Astrocyte of the cerebellum (primary cell): ENCODE measurements around the gene SLC6A2.
"Not testable (repeated sequence)": the region's sequence is repeated elsewhere in the genome, so short reads cannot be mapped to it uniquely, and the experiment has no call there.

Experiments
- DNase-seq: peaks from one replicate; pipeline ENCODE4 v3.0.0-alpha.2; 2011; ENCODE audit warnings: low read depth
- H3K4me3 ChIP-seq: 2 replicates; pipeline ENCODE4 v1.5.1; 2011; ENCODE audit warnings: mild to moderate bottlenecking, low read depth, low read length, moderate library complexity
- in situ Hi-C: cut with HindIII; loops from 2 replicates; pipeline ENCODE4 v1.10.0; 2017; ENCODE audit warnings: low sequenced_read_pairs
- TF ChIP-seq, protein P1 (sequence below): IDR thresholded peaks from 2 replicates; pipeline ENCODE4 v1.5.1; 2012; ENCODE audit warnings: low read length, low read depth, moderate library complexity, mild to moderate bottlenecking; ENCODE audit errors: missing control alignments

Gene SLC6A2

DNA sequence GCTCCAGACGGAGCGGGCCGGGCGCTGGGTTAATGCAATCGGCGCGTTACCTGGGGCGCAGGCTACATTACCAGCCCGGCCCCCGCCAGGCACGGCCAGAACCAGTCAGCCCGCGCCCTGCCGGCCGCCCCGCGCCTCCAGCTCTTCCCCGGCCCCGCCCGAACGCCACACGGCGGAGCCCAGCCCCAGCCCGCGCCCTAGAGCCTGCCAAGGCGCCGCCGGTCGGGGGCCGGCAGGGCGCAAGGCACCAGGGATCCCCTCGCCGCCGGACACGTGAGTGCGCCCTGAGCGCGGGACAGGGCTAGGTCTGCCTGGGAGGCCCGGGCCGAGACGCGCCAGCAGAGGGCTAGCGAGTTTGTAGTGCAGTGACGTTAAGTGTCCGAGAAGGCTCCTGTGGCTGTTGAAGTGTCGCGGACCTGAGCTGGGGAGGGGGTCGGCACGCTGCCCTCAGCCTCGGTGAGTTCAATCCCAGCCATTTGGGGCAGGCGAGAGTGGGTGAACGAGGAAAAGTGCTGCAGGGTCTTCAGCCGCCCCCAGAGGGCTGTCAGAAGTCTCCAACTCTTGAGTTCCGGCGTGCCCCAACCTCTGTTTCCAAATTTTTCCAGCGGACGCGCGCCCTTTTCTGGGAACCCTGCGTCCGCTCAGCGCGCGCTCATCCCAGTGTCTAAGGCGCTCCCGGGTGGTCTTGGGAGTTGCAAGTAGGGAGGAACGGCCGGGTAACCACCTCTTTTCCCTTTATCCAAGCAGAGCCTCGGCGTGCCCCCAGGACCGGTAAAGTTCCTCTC is at the start of gene SLC6A2:
Gene SLC6A2, plus strand, starts transcription at position 92 of the 785 bp plus-strand sequence. CDS start 707 bp downstream, outside the sequence.
- no peak within 1 kb of the TSS for H3K4me3 ChIP-seq
- no peak for DNase-seq
- in situ Hi-C loops, result no loop called here
- TF ChIP-seq, protein P1, sequence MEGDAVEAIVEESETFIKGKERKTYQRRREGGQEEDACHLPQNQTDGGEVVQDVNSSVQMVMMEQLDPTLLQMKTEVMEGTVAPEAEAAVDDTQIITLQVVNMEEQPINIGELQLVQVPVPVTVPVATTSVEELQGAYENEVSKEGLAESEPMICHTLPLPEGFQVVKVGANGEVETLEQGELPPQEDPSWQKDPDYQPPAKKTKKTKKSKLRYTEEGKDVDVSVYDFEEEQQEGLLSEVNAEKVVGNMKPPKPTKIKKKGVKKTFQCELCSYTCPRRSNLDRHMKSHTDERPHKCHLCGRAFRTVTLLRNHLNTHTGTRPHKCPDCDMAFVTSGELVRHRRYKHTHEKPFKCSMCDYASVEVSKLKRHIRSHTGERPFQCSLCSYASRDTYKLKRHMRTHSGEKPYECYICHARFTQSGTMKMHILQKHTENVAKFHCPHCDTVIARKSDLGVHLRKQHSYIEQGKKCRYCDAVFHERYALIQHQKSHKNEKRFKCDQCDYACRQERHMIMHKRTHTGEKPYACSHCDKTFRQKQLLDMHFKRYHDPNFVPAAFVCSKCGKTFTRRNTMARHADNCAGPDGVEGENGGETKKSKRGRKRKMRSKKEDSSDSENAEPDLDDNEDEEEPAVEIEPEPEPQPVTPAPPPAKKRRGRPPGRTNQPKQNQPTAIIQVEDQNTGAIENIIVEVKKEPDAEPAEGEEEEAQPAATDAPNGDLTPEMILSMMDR, result no peak

DNA sequence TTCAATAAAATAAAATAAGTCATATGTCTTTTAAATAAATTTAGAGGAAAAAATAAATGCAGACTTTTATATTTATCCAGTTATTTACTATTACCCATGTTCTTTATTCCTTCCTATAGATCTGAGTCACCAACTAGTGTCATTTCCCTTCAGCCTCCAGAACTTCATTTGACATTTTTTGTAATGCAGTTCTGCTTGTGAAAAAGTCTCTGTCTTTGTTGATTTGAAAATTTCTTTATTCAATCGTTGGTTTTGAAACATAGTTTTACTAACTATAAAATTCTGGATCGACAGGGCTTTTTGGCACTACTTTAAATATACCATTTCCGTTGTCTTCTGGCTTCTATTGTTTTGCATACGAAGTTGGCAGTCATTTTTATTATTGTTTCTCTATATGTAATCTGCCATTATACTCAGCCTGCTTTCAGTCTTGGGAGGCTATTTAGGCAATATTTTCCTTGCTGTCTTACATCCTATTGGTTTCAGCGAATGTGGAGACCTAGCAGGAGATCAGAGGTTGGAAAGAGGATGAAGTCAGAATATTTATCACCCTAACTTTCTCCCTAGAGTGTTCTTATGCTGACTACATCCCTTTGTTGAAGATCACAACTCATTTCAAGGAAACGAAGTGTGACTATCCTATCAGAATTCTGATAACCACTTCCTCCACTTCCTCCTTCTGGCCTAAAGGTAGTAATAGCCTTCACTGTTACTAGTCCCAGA is 42.0 kb upstream of the SLC6A2 start:
- no peak overlapping the region for H3K4me3 ChIP-seq
- TF ChIP-seq, protein P1, result no peak
- in situ Hi-C loops, result no loop called here
- no peak for DNase-seq

DNA sequence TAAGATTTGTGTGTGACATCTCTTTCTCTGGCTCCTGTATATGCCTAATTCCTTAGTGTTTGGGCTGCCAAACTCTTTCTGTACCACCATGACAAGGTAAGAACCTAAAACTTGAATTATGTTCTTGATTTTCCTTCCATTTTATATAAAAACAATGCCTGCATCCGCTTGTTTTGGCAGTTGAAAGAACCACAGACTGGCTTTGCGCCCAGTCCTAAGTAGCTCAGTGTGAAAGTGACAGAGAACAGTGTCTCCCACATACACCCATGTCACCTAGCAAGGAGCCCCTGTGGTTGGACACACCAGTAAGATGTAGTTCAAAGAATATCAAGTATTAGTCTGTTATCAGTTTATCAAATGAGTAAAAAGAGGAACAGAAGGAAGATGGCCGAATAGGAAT is 40.7 kb upstream of the SLC6A2 start:
- TF ChIP-seq, protein P1, result no peak
- in situ Hi-C loops, result no loop called here
- no peak for DNase-seq
- H3K4me3 ChIP-seq, result no peak overlapping the region

- H3K4me3 ChIP-seq, DNase-seq, in situ Hi-C loops: not testable (repeated sequence)
Observed at GRCh38 chr16:55615670-55616069, 40.1 kb upstream of the SLC6A2 start.

DNA sequence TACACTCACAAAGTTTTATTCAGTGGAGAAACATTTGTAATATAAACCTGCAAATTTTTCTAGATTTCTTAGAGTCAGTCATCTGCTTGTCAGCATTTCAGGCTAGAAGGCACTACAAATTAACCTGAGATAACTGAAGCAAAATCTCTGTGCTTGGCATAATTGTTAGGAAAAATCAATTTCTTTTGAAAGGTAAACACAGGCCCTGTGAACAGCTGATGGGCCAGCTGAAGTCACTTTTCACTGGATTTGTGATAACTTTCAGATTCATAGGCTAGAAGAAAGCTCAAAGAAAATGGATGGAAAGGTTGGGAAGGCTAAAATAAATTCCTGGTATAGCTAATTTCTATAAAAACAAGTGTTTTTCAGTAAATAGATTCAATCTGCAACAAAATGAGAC is 34.0 kb upstream of the SLC6A2 start:
- in situ Hi-C loops, result no loop called here
- TF ChIP-seq, protein P1, result no peak
- H3K4me3 ChIP-seq, result no peak overlapping the region
- DNase-seq, result no peak

GRCh38 chr16:55622272-55622671 is 33.5 kb upstream of the SLC6A2 start:
- no peak overlapping the region for H3K4me3 ChIP-seq
- no peak for DNase-seq
- in situ Hi-C loops, result no loop called here
- TF ChIP-seq, protein P1, result no peak
